ENCODE measurements around the gene PHAF1. TPM values are rescaled to one million over a fixed set of nuclear protein-coding genes. Genes with fewer than 3 reads are reported as not detected.

PHAF1 gene
- total RNA-seq, result 16.1 TPM
- long read RNA-seq, transcript C16orf70-208 (17 exons, 1,353 nt), result major isoform, 16 of 32 reads
- long read RNA-seq, partial matches to known transcripts, result 3 of 32 reads
- long read RNA-seq, other reads (novel, unspliced or antisense), result 13 of 32 reads

- DNase-seq (ENCODE audit: low spot score), result peak; percentile 99
Observed at GRCh38 chr16:67109407-67110135, at the start of gene PHAF1. Gene PHAF1, plus strand, starts transcription at chr16:67109941. Its CDS starts 235 bp downstream, at chr16:67110176.

GRCh38 chr16:67063008-67063407 is 46.7 kb upstream of the PHAF1 start:
- no peak for DNase-seq (ENCODE audit: low spot score)

DNA sequence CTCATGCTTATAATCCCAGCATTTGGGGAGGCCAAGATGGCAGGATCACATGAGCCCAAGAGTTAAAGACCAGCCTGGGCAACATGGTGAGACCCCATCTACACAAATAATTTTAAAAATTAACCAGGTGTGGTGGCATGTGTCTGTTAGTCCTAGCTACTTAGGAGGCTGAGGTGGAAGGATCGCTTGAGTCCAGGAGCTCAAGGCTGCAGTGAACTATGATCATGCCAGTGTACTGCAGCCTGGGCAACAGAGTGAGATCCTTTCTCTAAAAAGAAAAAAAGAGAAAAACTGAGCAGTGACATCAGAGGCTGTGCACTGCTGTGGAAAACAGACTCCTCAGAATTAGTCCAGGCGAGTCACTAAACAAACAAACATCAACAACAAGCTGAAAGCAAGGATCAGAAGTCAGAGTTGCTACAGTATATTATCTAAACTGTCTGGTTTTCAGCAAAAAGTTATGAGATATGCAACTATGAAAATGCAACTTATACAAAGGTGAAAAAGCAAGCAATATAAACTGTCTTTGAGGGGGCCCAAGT is 41.5 kb upstream of the PHAF1 start:
- DNase-seq (ENCODE audit: low spot score), result no peak

GRCh38 chr16:67071476-67072048 is 38.2 kb upstream of the PHAF1 start:
- DNase-seq (ENCODE audit: low spot score), result no peak

DNA sequence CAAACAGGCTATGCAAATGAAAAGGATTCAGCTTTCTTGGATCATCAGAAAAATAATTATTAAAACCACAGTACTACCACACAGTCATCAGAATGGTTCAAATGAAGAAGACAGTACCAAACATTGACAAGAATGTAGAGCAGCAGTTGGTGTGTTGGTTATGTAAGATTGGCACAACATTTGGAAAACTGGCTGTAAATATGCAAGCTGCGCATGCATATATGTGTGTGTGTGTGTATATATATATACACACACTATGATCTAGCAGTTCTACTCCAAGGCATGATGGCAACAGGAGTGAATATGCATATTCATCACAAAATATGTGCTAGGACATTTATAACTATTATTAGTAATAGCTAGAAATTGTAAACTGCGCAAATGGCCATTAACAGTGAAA is 34.4 kb upstream of the PHAF1 start:
- DNase-seq (ENCODE audit: low spot score), result no peak

- DNase-seq (ENCODE audit: low spot score), result no peak
Observed at GRCh38 chr16:67077871-67078270, 31.9 kb upstream of the PHAF1 start.

GRCh38 chr16:67082100-67082499 is 27.6 kb upstream of the PHAF1 start:
- no peak for DNase-seq (ENCODE audit: low spot score)

- DNase-seq (ENCODE audit: low spot score), result no peak
Observed at GRCh38 chr16:67082891-67083290, 26.9 kb upstream of the PHAF1 start.

- no peak for DNase-seq (ENCODE audit: low spot score)
Observed at GRCh38 chr16:67084345-67085028, 25.3 kb upstream of the PHAF1 start.

GRCh38 chr16:67086822-67087221 is 22.9 kb upstream of the PHAF1 start:
- no peak for DNase-seq (ENCODE audit: low spot score)

DNA sequence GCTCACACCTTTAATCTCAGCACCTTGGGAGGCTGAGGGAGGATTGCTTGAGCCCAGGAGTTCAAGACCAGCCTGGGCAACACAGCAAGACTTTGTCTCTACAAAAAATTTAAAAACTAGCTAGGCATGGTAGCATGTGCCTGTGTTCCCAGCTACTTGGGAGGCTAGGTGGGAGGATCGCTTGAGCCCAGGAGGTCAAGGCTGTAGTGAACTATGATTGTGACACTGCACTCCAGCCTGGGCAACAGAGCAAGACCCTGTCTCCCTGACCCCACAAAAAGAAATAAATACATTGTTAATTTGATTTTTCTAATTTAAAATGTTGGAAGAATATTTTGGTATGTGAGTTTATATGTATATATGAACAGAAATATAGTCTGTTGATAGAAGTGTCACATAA is 22.4 kb upstream of the PHAF1 start:
- DNase-seq (ENCODE audit: low spot score), result no peak

- no peak for DNase-seq (ENCODE audit: low spot score)
Observed at GRCh38 chr16:67087803-67088202, 21.9 kb upstream of the PHAF1 start.

- DNase-seq (ENCODE audit: low spot score), result no peak
Observed at GRCh38 chr16:67088551-67088950, 21.2 kb upstream of the PHAF1 start.

DNA sequence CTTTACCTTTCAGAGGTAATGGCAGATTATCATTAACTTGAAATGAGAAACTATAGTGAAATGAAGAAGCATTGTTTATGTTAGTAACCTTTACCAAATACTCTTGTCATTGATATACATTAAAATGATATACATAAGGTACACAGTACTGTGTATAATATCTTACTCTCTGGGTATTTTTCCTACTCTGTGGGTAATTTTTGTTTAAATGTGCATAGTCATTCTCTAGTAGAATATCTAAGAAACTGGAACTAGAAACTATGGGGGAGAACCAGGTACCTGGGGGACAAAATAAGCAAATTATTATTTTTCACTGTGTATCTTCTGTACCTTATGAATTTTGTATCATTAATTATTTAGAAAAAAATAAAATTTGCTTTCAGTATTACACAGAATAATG is 20.6 kb upstream of the PHAF1 start:
- DNase-seq (ENCODE audit: low spot score), result no peak

- no peak for DNase-seq (ENCODE audit: low spot score)
Observed at GRCh38 chr16:67091906-67092566, 17.7 kb upstream of the PHAF1 start.

GRCh38 chr16:67093098-67093726 is 16.5 kb upstream of the PHAF1 start:
- no peak for DNase-seq (ENCODE audit: low spot score)

- DNase-seq (ENCODE audit: low spot score), result no peak
Observed at GRCh38 chr16:67098599-67098998, 11.1 kb upstream of the PHAF1 start.

- no peak for DNase-seq (ENCODE audit: low spot score)
Observed at GRCh38 chr16:67100569-67101310, 9.0 kb upstream of the PHAF1 start.

DNA sequence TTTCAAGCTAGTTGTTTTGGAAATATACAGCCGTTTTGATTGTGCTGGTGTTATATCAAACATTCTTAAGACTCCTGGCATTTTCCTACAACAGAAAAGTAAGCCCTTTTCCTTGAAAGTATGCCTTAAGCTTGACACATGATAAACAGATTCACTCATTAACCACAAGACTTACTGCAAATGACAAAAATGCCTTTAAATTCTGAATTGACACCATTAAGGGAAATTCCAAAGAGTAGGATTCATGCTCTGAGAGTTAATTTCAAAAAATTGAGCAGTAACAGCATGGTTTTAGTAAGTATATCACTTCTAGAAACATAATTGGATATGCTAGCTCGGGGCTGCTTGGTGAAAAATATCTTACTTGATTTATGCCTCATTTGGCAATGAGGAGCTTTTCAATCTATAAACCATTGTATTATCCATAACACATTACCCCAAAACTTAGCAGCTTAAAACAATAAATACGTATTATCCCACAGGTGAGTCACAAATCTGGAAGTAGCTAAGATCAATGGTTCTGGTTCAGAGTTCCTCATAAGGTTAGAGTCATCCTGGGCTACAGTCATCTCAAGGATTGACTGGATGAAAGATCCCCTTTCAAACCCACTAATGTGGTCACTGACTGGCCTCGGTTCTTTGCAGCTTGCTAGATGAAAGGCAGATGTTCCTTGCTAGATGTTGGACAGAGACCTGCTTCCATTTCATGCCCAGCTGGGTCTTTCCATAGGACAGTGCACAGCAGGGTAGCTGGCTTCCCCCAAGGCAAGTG is 8.2 kb upstream of the PHAF1 start:
- no peak for DNase-seq (ENCODE audit: low spot score)
